ENCODE measurements around the gene PCED1B.
"Not testable (repeated sequence)": the region's sequence is repeated elsewhere in the genome, so short reads cannot be mapped to it uniquely, and the experiment has no call there.

PCED1B gene

GRCh38 chr12:47272412-47273190 is 193.2 kb downstream of the PCED1B start:
- DNase-seq (ENCODE audit: low read depth) = no peak

DNA sequence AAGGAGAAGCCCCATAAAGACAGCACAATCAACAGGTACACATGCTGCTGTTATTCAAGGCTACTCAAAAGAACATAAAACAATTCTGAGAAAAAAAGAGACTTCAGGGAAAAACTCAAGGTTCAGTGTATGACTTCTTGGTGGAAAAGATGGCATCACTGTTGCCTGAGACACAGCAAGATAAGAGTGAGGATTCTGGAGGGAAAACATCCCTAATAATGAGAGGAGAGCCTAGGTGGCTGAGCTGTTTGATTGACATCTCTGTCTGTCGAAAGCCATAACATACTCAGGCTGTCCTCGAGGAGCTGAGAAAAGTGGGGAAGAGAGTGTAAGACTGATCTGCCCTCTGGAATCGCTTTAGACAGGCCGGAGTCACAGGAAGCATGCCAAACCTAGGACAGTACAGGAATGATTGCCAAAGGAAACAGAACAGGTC is 193.8 kb downstream of the PCED1B start:
- DNase-seq (ENCODE audit: low read depth) = no peak

- no peak for DNase-seq (ENCODE audit: low read depth)
Measured at GRCh38 chr12:47274760-47275159, 195.3 kb downstream of the PCED1B start.

DNA sequence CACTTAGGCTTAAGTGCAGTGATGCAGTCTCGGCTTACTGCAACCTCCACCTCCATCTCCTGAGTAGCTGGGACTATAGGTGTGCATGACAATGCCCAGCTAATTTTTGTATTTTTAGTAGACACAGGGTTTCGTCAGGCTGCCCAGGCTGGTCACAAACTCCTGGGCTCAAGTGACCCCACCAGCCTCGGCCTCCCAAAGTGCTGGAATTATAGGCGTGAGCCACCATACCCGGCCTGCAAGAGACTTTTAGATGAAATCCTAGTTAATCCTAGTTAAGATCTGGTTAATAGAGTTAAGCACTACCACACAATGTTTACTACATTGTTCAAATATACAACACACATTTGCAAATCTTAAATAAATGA is 196.8 kb downstream of the PCED1B start:
- DNase-seq (ENCODE audit: low read depth) = no peak

- peak; percentile 10 for DNase-seq (ENCODE audit: low read depth)
Measured at GRCh38 chr12:47276621-47277309, 197.3 kb downstream of the PCED1B start.

- DNase-seq (ENCODE audit: low read depth) = no peak
Measured at GRCh38 chr12:47277972-47278448, 198.6 kb downstream of the PCED1B start.

DNA sequence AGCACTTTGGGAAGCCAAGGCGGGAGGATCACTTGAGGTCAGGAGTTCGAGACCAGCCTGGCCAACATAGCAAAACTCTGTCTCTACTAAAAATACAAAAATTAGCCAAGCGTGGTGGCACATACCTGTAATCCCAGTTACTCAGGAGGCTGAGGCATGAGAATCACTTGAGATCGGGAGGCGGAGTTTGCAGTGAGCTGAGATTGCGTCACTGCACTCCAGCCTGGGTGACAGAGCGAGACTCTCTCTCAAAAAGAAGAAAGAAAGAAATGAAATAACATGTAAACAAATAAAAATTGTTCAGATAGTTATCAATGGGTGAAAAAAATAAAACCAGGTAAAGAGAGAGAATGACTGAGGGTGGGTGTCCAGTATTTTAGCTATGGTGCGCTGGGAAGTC is 200.3 kb downstream of the PCED1B start:
- DNase-seq (ENCODE audit: low read depth) = not testable (repeated sequence)

- DNase-seq (ENCODE audit: low read depth) = no peak
Measured at GRCh38 chr12:47280543-47281300, 201.3 kb downstream of the PCED1B start.

DNA sequence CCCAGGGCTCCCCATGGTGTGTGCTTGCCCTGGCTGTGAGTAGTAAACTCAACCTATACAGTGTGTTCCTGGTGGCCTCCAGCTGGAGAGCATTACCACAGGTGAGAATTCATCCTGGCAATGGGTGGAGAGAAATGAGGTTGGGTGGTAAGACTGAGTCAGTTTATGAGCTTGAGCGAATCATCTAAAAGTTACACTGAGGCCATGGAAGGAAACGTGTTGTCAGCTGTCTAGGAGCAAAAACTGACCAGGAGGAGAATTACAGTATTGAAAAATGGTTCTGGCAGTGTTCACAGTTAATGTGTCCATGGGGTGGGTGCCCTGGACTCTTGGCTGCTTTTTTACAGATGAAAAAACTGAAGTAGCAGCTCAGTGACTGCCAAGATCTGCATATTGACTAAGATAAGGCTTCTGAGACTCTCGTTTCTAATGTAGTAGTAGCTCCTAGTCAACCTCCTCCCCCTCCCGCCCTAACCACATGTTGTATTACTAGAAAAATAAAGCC is 202.3 kb downstream of the PCED1B start:
- no peak for DNase-seq (ENCODE audit: low read depth)

DNA sequence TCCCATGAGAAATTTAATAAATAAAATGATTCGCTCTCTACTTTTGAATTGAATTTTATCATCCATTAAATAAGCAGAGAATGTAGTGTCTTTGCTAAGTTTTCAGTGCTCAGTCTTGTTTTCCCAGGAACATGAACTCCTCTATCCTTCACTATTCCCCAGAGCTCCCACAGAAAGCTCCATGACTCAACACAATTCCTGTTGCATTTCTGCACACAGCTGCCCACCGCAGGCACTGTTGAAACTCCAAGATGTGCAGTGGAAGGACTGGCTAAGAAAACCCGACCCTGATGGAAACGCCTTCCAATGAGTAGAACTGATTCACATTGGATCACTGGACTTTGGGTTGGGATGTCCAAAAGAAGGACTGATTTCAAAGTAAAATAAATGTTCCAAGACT is 202.8 kb downstream of the PCED1B start:
- no peak for DNase-seq (ENCODE audit: low read depth)
